HEK293 (cell line): Measurements from ENCODE around the gene DVL1.
A peak's percentile ranks its signal among the peaks of the same experiment; 100 is the strongest.

Source experiments
- CTCF ChIA-PET: fragments of 350-600 bp; formaldehyde crosslinking; extraction: SDS; loops from one replicate; lab custom pipeline; 2021; ENCODE audit warnings: antibody characterized with exemption; lab: Yijun Ruan, JAX
- POLR2A ChIA-PET: fragments of 300-600 bp; formaldehyde crosslinking; extraction: SDS; loops from one replicate; lab custom pipeline; 2020; ENCODE audit warnings: antibody characterized with exemption, inconsistent platforms; lab: Yijun Ruan, JAX
- H3K27ac ChIP-seq: fragments of 200-500 bp; sonication (Bioruptor generic); 2 replicates; pipeline ENCODE4 v1.5.1; 2014; ENCODE audit warnings: low read depth, low read length, control low read depth, inconsistent platforms; ENCODE audit errors: extremely low read depth
- H3K36me3 ChIP-seq, 2 experiments: fragments of 200-500 bp in 1 of 2; sonication (Bioruptor generic) in 1 of 2; 1 replicate in 1 of 2; 2 replicates in 1 of 2; pipeline ENCODE4 v1.5.1; 2014 to 2017; ENCODE audit warnings: inconsistent platforms in 2 of 2, low read length in 2 of 2; ENCODE audit not compliant: control insufficient read depth in 2 of 2, insufficient read depth in 1 of 2
- H3K4me1 ChIP-seq: fragments of 200-500 bp; sonication (Bioruptor generic); 2 replicates; pipeline ENCODE4 v1.5.1; 2014; ENCODE audit warnings: mild to moderate bottlenecking, low read length, inconsistent platforms; ENCODE audit not compliant: control insufficient read depth, insufficient read depth
- H3K4me3 ChIP-seq: 2 replicates; pipeline ENCODE4 v1.5.1; 2011; ENCODE audit warnings: low read depth, mild to moderate bottlenecking, control low read depth, low read length, moderate library complexity
- H3K9me3 ChIP-seq: fragments of 200-500 bp; sonication (Bioruptor generic); 2 replicates; pipeline ENCODE4 v1.5.1; 2014; ENCODE audit warnings: low read depth, low read length, inconsistent platforms; ENCODE audit not compliant: control insufficient read depth, insufficient read depth
- CTCF ChIP-seq: fragments of 450-650 bp; formaldehyde crosslinking; IDR thresholded peaks from 2 replicates; pipeline ENCODE4 v1.5.1; 2016; ENCODE audit warnings: missing biosample characterization, missing genetic modification characterization
- GLIS2 ChIP-seq: fragments of 450-650 bp; formaldehyde crosslinking; IDR thresholded peaks from 2 replicates; pipeline ENCODE4 v1.5.1; 2016; ENCODE audit warnings: missing biosample characterization, missing genetic modification characterization
- KLF1 ChIP-seq: fragments of 450-650 bp; formaldehyde crosslinking; IDR thresholded peaks from 2 replicates; pipeline ENCODE4 v1.5.1; 2016; ENCODE audit warnings: missing biosample characterization, missing genetic modification characterization
- KLF8 ChIP-seq: fragments of 450-650 bp; formaldehyde crosslinking; IDR thresholded peaks from 2 replicates; pipeline ENCODE4 v1.5.1; 2016; ENCODE audit warnings: missing biosample characterization, missing genetic modification characterization
- REST ChIP-seq: fragments of 450-650 bp; formaldehyde crosslinking; IDR thresholded peaks from 2 replicates; pipeline ENCODE4 v1.5.1; 2016; ENCODE audit warnings: missing biosample characterization, missing genetic modification characterization
- SP2 ChIP-seq: fragments of 450-650 bp; formaldehyde crosslinking; IDR thresholded peaks from 2 replicates; pipeline ENCODE4 v1.5.1; 2016; ENCODE audit warnings: missing biosample characterization, missing genetic modification characterization
- ZFP69B ChIP-seq: fragments of 450-650 bp; formaldehyde crosslinking; IDR thresholded peaks from 2 replicates; pipeline ENCODE4 v1.5.1; 2016; ENCODE audit warnings: missing biosample characterization, missing genetic modification characterization
- ZIC2 ChIP-seq: fragments of 450-650 bp; formaldehyde crosslinking; IDR thresholded peaks from 2 replicates; pipeline ENCODE4 v1.5.1; 2016; ENCODE audit warnings: missing biosample characterization, missing genetic modification characterization
- ZNF175 ChIP-seq: fragments of 450-650 bp; formaldehyde crosslinking; IDR thresholded peaks from 2 replicates; pipeline ENCODE4 v1.5.1; 2016; ENCODE audit warnings: missing biosample characterization, missing genetic modification characterization
- ZNF184 ChIP-seq: fragments of 450-650 bp; IDR thresholded peaks from 2 replicates; pipeline ENCODE4 v1.5.1; 2018; ENCODE audit warnings: missing biosample characterization, mild to moderate bottlenecking, missing genetic modification characterization
- ZNF423 ChIP-seq: fragments of 450-650 bp; formaldehyde crosslinking; IDR thresholded peaks from 2 replicates; pipeline ENCODE4 v1.5.1; 2016; ENCODE audit warnings: missing biosample characterization, missing genetic modification characterization
- ZNF510 ChIP-seq: fragments of 450-650 bp; formaldehyde crosslinking; IDR thresholded peaks from 2 replicates; pipeline ENCODE4 v1.5.1; 2018; ENCODE audit warnings: mild to moderate bottlenecking, missing genetic modification characterization, missing biosample characterization; ENCODE audit not compliant: insufficient replicate concordance
- ZNF692 ChIP-seq: fragments of 450-650 bp; formaldehyde crosslinking; IDR thresholded peaks from 2 replicates; pipeline ENCODE4 v1.5.1; 2016; ENCODE audit warnings: missing biosample characterization, missing genetic modification characterization

DVL1 gene

GRCh38 chr1:1302006-1302430 lies 47.2 kb downstream of the DVL1 start:
- no peak overlapping the region for H3K4me3 ChIP-seq
- POLR2A ChIA-PET = no interaction called here
- H3K9me3 ChIP-seq = no peaks in the 10 kb centered on the region
- TF ChIP-seq ZFP69B (peak; percentile 92), CTCF (tag by site-specific recombination) (peak; percentile 56; the same call in 1 of the 2 replicates), KLF8 (tag by site-specific recombination) (0 out of 2 replicates have a peak, but pooled peaks have one; percentile 17), ZNF423 (tag by site-specific recombination) (peak; percentile 94), KLF1 (tag by site-specific recombination) (0 out of 2 replicates have a peak, but pooled peaks have one; percentile 7), ZNF175 (tag by site-specific recombination) (no peak), ZNF184 (tag by site-specific recombination) (no peak), ZIC2 (tag by site-specific recombination) (peak; percentile 63), ZNF692 (tag by site-specific recombination) (peak; percentile 89), GLIS2 (tag by site-specific recombination) (peak; percentile 57; the same call in 1 of the 2 replicates)
- TF ChIP-seq, all 188 proteins: peak for 8
- H3K4me1 ChIP-seq = peaks cover 20% of the 10 kb centered on the region
- peaks cover 0 to 12% of the 10 kb centered on the region in 2 experiments; a peak in 2 of 3 replicates for H3K36me3 ChIP-seq
- CTCF ChIA-PET = interaction anchor here (0.7 to 1.9 kb wide), 2 partner anchors 11 to 21 kb away, joined by 3 to 16 read pairs; no protein-coding TSS in a partner anchor
- H3K27ac ChIP-seq = no peak overlapping the region

- CTCF ChIA-PET = interaction anchor here (0.5 to 1.9 kb wide), 8 partner anchors 9 to 432 kb away, joined by 3 to 9 read pairs (median 3); no protein-coding TSS in a partner anchor
- Histone ChIP-seq H3K36me3 (peaks cover 0 to 25% of the 10 kb centered on the region in 2 experiments; a peak in 2 of 3 replicates), H3K9me3 (no peaks in the 10 kb centered on the region), H3K27ac (no peak overlapping the region), H3K4me3 (no peak overlapping the region), H3K4me1 (peaks cover 11% of the 10 kb centered on the region)
- TF ChIP-seq ZNF510 (tag by site-specific recombination) = no peak
- TF ChIP-seq SP2 = peak; percentile 27; the same call in 1 of the 2 replicates
- TF ChIP-seq ZNF184 (tag by site-specific recombination) = no peak
- TF ChIP-seq REST (tag by site-specific recombination) = peak; percentile 80; the same call in 1 of the 2 replicates
- POLR2A ChIA-PET = interaction anchor here (0.5 to 1.7 kb wide), 4 partner anchors 9 to 174 kb away, joined by 3 to 9 read pairs (median 3); no protein-coding TSS in a partner anchor
Observed at GRCh38 chr1:1300352-1300739, 48.9 kb downstream of the DVL1 start.
